Measurements from ENCODE around the gene POLR3B.

DNA sequence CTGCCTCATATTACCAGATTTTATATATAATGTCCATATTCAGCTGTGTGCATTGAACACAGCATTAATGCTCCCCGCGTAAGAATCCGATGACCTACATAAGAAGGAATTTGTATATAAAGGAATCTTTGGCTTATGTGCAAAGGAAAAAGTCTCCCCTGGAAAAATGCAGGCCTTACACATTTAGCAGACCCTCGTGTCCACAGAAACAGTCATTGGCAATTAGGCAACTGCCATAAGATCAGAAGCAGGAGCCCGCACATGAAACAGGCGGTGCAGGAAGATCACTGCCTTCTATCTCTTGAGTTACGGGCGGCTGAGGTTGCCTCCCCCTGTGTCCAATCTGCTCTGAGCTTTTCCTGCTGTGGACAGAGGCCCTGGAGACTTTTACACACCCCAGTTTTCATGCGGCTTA is 162.1 kb downstream of the POLR3B start:
- TF ChIP-seq, protein P1, sequence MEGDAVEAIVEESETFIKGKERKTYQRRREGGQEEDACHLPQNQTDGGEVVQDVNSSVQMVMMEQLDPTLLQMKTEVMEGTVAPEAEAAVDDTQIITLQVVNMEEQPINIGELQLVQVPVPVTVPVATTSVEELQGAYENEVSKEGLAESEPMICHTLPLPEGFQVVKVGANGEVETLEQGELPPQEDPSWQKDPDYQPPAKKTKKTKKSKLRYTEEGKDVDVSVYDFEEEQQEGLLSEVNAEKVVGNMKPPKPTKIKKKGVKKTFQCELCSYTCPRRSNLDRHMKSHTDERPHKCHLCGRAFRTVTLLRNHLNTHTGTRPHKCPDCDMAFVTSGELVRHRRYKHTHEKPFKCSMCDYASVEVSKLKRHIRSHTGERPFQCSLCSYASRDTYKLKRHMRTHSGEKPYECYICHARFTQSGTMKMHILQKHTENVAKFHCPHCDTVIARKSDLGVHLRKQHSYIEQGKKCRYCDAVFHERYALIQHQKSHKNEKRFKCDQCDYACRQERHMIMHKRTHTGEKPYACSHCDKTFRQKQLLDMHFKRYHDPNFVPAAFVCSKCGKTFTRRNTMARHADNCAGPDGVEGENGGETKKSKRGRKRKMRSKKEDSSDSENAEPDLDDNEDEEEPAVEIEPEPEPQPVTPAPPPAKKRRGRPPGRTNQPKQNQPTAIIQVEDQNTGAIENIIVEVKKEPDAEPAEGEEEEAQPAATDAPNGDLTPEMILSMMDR (conservative IDR thresholded peaks at IDR 0.05) = no peak
- TF ChIP-seq EZH2 (IDR thresholded peaks at IDR 0.05; ENCODE audit: low read depth) = no peak
